ENCODE measurements around the gene SIGLEC6.

- TF ChIP-seq POLR2A (IDR thresholded peaks at IDR 0.05), result no peak
- TF ChIP-seq CTCF (IDR thresholded peaks at IDR 0.05), result no peak
Observed at GRCh38 chr19:51503286-51503817, 28.1 kb downstream of the SIGLEC6 start.

Measured in lower leg skin (tissue), 3 donors.